Upper lobe of left lung (tissue), 6 donors: Measurements from ENCODE around the gene KRTAP5-5. TPM values are rescaled to one million over a fixed set of nuclear protein-coding genes. Genes with fewer than 3 reads are reported as not detected.

ENCODE experiments used
- ATAC-seq, 2 donors: fragments of 200-7000 bp; cut with Tn5 transposase; one replicate each; pipeline ENCODE4 v1.9.1; 2022; ENCODE audit warnings: mild to moderate bottlenecking in 2 of 2, moderate library complexity in 2 of 2; ENCODE audit not compliant: low FRiP score in 2 of 2
- DNase-seq, 2 donors: peaks; one replicate each; pipeline ENCODE4 v3.0.0-alpha.2; 2019 to 2020
- H3K27ac ChIP-seq, 4 donors: fragments of 200-600 bp; sonication (generic); one replicate each; pipeline ENCODE4 v1.5.1; 2016 to 2019
- H3K27me3 ChIP-seq, 4 donors: fragments of 200-600 bp; sonication (generic); one replicate each; pipeline ENCODE4 v1.5.1; 2017 to 2019
- H3K36me3 ChIP-seq, 4 donors: fragments of 200-600 bp; sonication (generic); one replicate each; pipeline ENCODE4 v1.5.1; 2016 to 2019
- H3K4me1 ChIP-seq, 4 donors: fragments of 200-600 bp; sonication (generic); one replicate each; pipeline ENCODE4 v1.5.1; 2018 to 2019
- H3K4me3 ChIP-seq, 4 donors: fragments of 200-600 bp; sonication (generic); one replicate each; pipeline ENCODE4 v1.5.1; 2017 to 2019; ENCODE audit warnings: mild to moderate bottlenecking in 2 of 4, moderate library complexity in 1 of 4
- H3K9me3 ChIP-seq, 4 donors: fragments of 200-600 bp; sonication (generic); one replicate each; pipeline ENCODE4 v1.5.1; 2018 to 2019
- EP300 ChIP-seq, 4 donors: sonication (generic); formaldehyde crosslinking; IDR thresholded peaks; one replicate each; pipeline ENCODE4 v1.5.1; 2017; ENCODE audit warnings: antibody characterized with exemption in 4 of 4, control low read depth in 2 of 4
- POLR2A ChIP-seq, 4 donors: fragments of 450-650 bp; IDR thresholded peaks; one replicate each; pipeline ENCODE4 v1.5.1; 2016 to 2017; ENCODE audit warnings: antibody characterized with exemption in 4 of 4, mild to moderate bottlenecking in 2 of 4
- POLR2AphosphoS5 ChIP-seq, 2 donors: sonication (generic); formaldehyde crosslinking; IDR thresholded peaks; one replicate each; pipeline ENCODE4 v1.5.1; 2017; ENCODE audit warnings: antibody characterized with exemption in 2 of 2
- WGBS, 2 donors: methylation state at CpG; one replicate each; pipeline ENCODE4 v1.1.5; 2017 to 2018; 5-methylcytosine and 5-hydroxymethylcytosine counted together
- total RNA-seq, 6 donors: library from RNA; depleted of rRNA in 4 of 6; stranded (reverse); fragments of >200 nt in 4 of 6; gene quantifications; one replicate each; pipeline versions ENCODE4 v1.1.0 to v1.2.1, GENCODE V29; 2016 to 2021
- TF ChIP-seq, protein P1 (sequence below), 6 experiments: fragments of 450-650 bp in 4 of 6; fragments of 200-600 bp in 2 of 6; sonication (generic) in 2 of 6; IDR thresholded peaks; one replicate each; pipeline ENCODE4 v1.5.1; 2016 to 2019; ENCODE audit warnings: antibody characterized with exemption in 6 of 6
- donor health status: DM: no; HTN: no; CAD: no; lungs with moderate emphysema.
- donor health status: DM: no; HTN: yes; CAD: no; lungs with severe emphysema.

KRTAP5-5 gene
- total RNA-seq, 6 donors from 2014 or later: not detected

DNA sequence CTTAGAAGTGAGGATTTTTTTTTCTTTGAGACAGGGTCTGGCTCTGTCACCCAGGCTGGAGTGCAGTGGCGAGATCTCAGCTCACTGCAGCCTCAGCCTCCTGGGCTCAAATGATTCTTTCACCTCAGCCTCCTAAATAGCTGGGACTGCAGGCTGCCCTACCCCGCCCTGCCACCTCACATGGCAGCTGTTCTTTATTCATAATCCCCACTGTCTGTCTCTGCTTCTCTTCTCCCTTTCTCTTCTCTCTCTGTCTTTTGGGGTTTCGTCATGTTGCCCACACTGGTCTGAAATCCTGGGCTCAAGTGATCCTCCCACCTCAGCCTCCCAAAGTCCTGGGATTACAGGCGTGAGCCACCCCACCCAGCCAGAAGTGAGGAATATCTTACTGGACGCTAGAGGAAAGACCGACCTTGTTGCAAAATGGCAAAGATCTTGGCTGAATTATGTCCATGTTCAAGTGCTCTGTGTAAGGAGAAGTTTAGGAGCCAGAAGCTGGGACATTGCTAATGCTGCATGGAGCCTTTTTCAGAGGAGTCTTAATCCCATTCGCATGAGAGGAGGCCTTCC lies 21.9 kb downstream of the KRTAP5-5 start:
- no peak overlapping the region for H3K4me3 ChIP-seq
- no peak for ATAC-seq
- H3K4me1 ChIP-seq: peaks cover 0 to 10% (median 6%) of the 10 kb centered on the region in 4 donors
- DNase-seq: no peak
- no peaks in the 10 kb centered on the region for H3K27me3 ChIP-seq
- H3K27ac ChIP-seq: no peak overlapping the region
- H3K36me3 ChIP-seq: no peaks in the 10 kb centered on the region
- H3K9me3 ChIP-seq: no peaks in the 10 kb centered on the region
- 87 to 89% methylated on average over 7 of the region's 7 CpGs for WGBS, 2 donors
- TF ChIP-seq EP300 (IDR thresholded peaks at IDR 0.05) (no peak), POLR2A (IDR thresholded peaks at IDR 0.05) (no peak), POLR2AphosphoS5 (IDR thresholded peaks at IDR 0.05) (no peak)
- TF ChIP-seq, protein P1, sequence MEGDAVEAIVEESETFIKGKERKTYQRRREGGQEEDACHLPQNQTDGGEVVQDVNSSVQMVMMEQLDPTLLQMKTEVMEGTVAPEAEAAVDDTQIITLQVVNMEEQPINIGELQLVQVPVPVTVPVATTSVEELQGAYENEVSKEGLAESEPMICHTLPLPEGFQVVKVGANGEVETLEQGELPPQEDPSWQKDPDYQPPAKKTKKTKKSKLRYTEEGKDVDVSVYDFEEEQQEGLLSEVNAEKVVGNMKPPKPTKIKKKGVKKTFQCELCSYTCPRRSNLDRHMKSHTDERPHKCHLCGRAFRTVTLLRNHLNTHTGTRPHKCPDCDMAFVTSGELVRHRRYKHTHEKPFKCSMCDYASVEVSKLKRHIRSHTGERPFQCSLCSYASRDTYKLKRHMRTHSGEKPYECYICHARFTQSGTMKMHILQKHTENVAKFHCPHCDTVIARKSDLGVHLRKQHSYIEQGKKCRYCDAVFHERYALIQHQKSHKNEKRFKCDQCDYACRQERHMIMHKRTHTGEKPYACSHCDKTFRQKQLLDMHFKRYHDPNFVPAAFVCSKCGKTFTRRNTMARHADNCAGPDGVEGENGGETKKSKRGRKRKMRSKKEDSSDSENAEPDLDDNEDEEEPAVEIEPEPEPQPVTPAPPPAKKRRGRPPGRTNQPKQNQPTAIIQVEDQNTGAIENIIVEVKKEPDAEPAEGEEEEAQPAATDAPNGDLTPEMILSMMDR (IDR thresholded peaks at IDR 0.05): no peak

DNA sequence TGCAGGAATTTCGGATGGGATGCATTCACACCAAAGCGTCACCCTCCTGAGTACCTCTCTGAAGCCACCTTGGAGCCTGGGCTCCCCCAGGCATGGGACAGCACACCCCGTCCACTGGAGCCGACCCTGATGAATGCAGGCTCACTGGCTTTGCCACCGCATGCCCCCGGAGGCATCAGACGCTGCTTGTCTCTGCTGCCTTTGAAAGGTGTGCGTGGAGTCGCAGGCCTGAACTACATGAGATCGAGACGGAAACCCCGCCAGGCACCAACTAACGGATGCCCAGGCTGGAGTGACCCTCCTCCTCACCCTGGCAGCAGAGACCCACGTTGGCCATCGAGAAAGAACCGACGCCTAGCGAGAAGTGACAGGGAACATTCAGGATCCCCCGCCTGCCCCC lies 22.5 kb downstream of the KRTAP5-5 start:
- Histone ChIP-seq H3K9me3 (no peaks in the 10 kb centered on the region), H3K36me3 (no peaks in the 10 kb centered on the region), H3K27me3 (no peaks in the 10 kb centered on the region), H3K27ac (no peak overlapping the region), H3K4me3 (no peak overlapping the region), H3K4me1 (peaks cover 0 to 10% (median 6%) of the 10 kb centered on the region in 4 donors)
- ATAC-seq (no peak), DNase-seq (no peak)
- WGBS, 2 donors: 63 to 80% methylated on average over 6 to 19 of the region's 19 CpGs
- TF ChIP-seq POLR2AphosphoS5 (IDR thresholded peaks at IDR 0.05): no peak
- TF ChIP-seq, protein P1 (IDR thresholded peaks at IDR 0.05): no peak
- TF ChIP-seq EP300 (IDR thresholded peaks at IDR 0.05): no peak
- TF ChIP-seq POLR2A (IDR thresholded peaks at IDR 0.05): no peak

DNA sequence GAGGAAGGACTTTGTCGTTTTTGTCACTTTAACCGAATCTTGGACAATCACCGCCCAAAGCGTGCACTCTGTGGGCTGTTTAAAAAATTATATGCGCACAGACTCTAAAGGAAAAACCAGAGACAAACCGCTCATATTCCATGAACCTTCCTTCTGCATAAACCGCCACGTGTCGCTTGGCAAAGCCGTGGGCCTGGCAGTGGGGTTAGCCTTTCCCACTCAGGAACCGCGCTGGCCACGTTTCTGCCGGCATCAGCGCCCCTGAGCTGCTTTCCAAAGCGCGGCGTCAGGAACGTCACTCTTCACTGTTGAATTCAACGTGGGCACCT lies 22.8 kb downstream of the KRTAP5-5 start:
- TF ChIP-seq EP300 (IDR thresholded peaks at IDR 0.05) (no peak), POLR2AphosphoS5 (IDR thresholded peaks at IDR 0.05) (no peak), POLR2A (IDR thresholded peaks at IDR 0.05) (no peak)
- TF ChIP-seq, protein P1 (IDR thresholded peaks at IDR 0.05): no peak
- ATAC-seq: no peak
- WGBS, 2 donors: 56 to 57% methylated on average over 20 of the region's 20 CpGs

DNA sequence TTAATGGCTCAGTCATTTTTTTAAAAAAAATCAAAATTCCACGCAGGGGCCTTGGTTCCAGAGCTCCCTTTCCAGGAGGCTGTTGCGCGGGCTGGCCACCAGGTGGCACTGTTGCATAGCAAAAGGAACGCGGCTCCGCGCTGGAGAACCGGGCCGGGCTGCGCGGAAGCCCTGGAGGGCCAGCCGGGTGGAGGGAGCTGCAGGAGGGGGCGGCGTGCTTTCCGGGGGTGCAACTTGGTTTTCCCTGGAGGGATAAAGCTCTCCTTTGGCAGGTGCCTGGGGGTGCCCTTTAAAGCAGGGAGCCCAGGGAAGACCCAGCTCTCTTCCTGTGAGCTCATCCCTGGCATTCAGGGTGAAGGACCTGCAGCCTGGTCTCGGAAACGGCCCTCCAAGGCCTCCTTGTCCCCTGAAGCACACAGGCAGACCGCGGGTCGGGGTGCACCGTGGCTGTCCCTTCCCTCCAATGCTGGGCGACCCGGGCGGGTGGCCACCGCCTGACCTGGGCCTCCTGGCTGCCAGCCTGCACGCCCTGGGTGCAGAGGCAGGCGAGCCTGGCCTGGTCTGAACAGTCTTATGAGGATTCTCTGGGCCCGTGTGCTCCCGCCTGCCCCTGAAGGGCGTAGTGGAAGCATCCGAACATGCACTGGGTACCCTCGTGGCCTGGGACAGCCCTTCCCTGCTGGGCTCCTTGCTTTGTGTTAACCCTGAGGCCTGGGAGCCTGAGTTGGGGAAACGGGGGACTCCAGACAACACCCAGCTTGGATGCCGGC lies 23.4 kb downstream of the KRTAP5-5 start:
- ATAC-seq (peak; percentile 82 to 93), DNase-seq (peak; percentile 78 to 94)
- Histone ChIP-seq H3K4me1 (peaks cover 0 to 10% (median 6%) of the 10 kb centered on the region in 4 donors), H3K27me3 (no peaks in the 10 kb centered on the region), H3K27ac (no peak overlapping the region), H3K9me3 (no peaks in the 10 kb centered on the region), H3K36me3 (no peaks in the 10 kb centered on the region), H3K4me3 (no peak overlapping the region)
- WGBS, 2 donors: 34 to 95% methylated on average over 2 to 31 of the region's 34 CpGs
- TF ChIP-seq POLR2A (IDR thresholded peaks at IDR 0.05) (no peak), POLR2AphosphoS5 (IDR thresholded peaks at IDR 0.05) (no peak), EP300 (IDR thresholded peaks at IDR 0.05) (no peak)
- TF ChIP-seq, protein P1 (IDR thresholded peaks at IDR 0.05): peak; percentile 91 to 98 (median 94)

More for the DNA sequence above, 22.8 kb downstream of the KRTAP5-5 start:
- H3K27ac ChIP-seq: no peak overlapping the region
- no peak overlapping the region for H3K4me3 ChIP-seq
- no peak for DNase-seq
- no peaks in the 10 kb centered on the region for H3K9me3 ChIP-seq
- no peaks in the 10 kb centered on the region for H3K36me3 ChIP-seq
- H3K4me1 ChIP-seq: peaks cover 0 to 10% (median 6%) of the 10 kb centered on the region in 4 donors
- H3K27me3 ChIP-seq: no peaks in the 10 kb centered on the region
